ENCODE results near the gene C3orf70. TPM values are rescaled to one million over a fixed set of nuclear protein-coding genes. Genes with fewer than 3 reads are reported as not detected.
"Not testable (repeated sequence)": the region's sequence is repeated elsewhere in the genome, so short reads cannot be mapped to it uniquely, and the experiment has no call there.

C3orf70 gene
- total RNA-seq, 2 experiments from 2014 or later = not detected

DNA sequence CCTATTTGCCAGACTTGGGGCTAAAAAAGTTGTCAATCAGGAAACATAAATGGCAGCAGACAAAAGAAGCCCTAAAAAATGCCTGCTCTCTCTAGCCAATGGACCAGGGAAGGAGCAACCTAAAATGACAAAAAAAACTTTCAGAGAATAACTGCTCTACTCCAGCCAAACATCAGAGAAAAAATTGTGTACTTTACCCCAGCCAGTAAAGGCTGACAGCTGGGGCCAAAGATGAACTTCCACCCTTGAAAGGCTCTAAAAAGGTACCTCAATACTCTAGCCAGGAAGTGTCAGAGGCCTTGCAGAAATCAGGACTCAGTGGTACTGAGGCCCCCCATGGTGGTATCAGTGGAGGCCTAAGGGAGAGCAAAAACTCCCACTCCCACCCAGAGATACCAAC is 18.4 kb downstream of the C3orf70 start:
- H3K27ac Mint-ChIP-seq = no peak overlapping the region
- no peaks in the 10 kb centered on the region for H3K4me1 Mint-ChIP-seq
- H3K27me3 Mint-ChIP-seq = peaks cover 37% of the 10 kb centered on the region
- ATAC-seq (ENCODE audit: low read depth) = no peak
- H3K4me3 Mint-ChIP-seq = no peak overlapping the region
- POLR2A ChIA-PET = no interaction called here
- H3K9me3 Mint-ChIP-seq = no peaks in the 10 kb centered on the region
- DNase-seq = no peak
- H3K36me3 Mint-ChIP-seq = no peaks in the 10 kb centered on the region

DNA sequence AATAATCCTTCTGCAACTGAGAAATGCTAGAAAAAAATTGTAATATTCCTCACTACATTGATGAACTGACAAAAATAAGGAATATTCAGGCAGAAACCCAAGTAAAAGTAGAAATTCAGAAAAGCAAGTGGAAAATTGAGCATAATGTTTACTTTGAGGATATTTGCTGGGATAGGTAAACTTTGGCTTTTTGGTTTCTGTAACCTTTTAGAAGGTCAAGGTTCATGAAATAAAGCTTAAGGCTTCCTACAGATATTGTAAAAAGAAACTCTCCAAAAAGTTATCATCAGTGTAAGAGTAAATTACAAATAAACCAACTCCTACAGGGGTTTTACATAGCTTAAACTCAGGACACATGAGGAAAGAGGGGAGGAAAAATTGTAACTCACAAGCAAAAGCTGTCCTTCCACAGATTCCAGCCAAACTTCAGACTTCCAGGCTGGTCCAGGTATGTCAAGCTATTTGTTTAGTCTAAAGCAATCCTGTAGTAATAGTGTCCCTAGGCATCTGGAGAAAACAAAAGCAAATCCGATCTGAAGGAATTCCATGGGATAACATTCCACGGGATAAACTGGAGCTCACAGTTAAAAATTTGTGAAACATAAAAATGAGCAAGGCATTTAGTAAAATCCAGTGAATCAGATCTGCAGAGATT is 21.1 kb downstream of the C3orf70 start:
- Mint-ChIP-seq H3K27ac (no peak overlapping the region), H3K36me3 (no peaks in the 10 kb centered on the region), H3K9me3 (no peaks in the 10 kb centered on the region), H3K27me3 (peaks cover 24% of the 10 kb centered on the region), H3K4me3 (no peak overlapping the region), H3K4me1 (no peaks in the 10 kb centered on the region)
- DNase-seq (no peak), ATAC-seq (ENCODE audit: low read depth) (no peak)
- POLR2A ChIA-PET = no interaction called here

DNA sequence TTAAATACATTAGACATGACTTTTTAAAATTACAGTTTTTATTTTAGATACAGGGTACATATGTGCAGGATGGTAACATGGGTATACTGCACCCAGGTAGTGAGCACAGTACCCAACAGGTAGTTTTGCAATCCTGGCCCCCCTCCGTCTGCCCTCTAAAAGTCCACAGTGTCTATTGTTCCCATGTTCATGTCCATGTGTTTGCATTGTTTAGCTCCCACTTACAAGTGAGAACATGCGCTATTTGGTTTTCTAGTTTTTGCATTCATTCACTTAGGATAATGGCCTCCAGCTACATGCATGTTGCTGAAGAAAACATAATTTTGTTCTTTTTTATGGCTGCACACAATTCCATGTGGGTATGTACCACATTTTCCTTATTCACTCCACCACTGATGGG is 23.8 kb downstream of the C3orf70 start:
- Mint-ChIP-seq H3K27me3 (peaks cover 21% of the 10 kb centered on the region), H3K27ac (no peak overlapping the region), H3K4me1 (no peaks in the 10 kb centered on the region), H3K4me3 (no peak overlapping the region), H3K9me3 (no peaks in the 10 kb centered on the region), H3K36me3 (no peaks in the 10 kb centered on the region)
- DNase-seq (no peak), ATAC-seq (ENCODE audit: low read depth) (no peak)
- POLR2A ChIA-PET = no interaction called here

DNA sequence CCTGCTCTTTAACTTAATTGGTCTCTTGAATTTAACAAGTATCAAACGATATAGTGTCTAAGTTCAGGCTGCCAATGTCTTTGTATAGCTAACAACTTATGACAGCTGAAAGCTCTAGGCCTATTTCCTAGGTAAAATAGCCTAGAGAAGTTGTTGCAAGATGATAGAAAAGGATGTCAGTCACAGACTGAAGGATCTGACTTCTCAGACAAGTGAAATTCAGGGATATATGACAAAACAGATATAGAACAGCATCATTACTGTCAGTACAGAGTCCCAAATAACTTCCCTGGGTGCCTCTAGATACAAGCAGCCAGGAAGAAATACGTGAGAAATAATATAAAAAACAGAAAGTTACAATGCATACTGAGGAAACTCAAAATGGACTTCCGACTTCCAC is 26.7 kb downstream of the C3orf70 start:
- Mint-ChIP-seq H3K9me3 (no peaks in the 10 kb centered on the region), H3K4me1 (no peaks in the 10 kb centered on the region), H3K27ac (no peak overlapping the region), H3K36me3 (no peaks in the 10 kb centered on the region), H3K4me3 (no peak overlapping the region), H3K27me3 (peaks cover 8% of the 10 kb centered on the region)
- POLR2A ChIA-PET = no interaction called here
- DNase-seq (no peak), ATAC-seq (ENCODE audit: low read depth) (no peak)

DNA sequence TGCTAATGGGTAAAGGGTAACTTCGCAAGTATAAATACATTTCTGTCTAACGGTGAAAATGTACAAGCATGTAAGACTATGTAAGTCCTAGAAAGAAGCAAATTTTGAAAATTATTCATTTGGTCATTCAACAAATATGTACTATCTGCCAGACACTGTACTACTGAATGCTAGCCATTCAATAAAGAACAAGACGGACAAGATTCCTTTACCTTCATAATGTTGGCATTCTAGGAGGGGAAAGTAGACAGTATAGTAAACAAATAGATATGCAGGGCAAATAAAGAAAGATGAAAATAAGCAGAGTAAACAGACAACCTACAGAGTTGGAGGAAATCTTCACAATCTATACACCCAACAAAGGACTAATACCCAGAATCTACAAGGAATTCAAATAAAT is 32.7 kb downstream of the C3orf70 start:
- no peak overlapping the region for H3K4me3 Mint-ChIP-seq
- no peaks in the 10 kb centered on the region for H3K4me1 Mint-ChIP-seq
- POLR2A ChIA-PET = no interaction called here
- H3K9me3 Mint-ChIP-seq = no peaks in the 10 kb centered on the region
- DNase-seq (no peak), ATAC-seq (ENCODE audit: low read depth) (no peak)
- no peaks in the 10 kb centered on the region for H3K36me3 Mint-ChIP-seq
- peaks cover 9% of the 10 kb centered on the region for H3K27me3 Mint-ChIP-seq
- no peak overlapping the region for H3K27ac Mint-ChIP-seq

DNA sequence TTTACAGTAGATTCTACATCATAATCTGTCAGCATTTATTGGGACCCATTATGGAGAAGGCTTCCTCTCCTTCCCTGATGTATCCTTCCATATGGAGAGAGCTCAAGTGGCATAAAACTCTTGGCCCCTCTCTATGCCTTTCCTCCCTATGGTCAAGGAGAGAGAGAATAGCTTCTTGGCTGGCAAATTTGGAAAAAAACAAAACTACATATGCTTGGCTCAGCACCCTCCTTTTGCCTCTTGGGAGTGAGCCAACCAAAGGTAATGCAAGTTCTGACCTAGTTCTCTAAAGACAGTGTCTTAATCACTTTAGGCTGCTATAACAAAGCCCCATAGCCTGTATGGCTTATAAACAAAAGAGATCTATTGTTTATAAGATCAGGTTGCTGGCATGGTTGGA is 37.5 kb downstream of the C3orf70 start:
- no peak overlapping the region for H3K27ac Mint-ChIP-seq
- POLR2A ChIA-PET = no interaction called here

DNA sequence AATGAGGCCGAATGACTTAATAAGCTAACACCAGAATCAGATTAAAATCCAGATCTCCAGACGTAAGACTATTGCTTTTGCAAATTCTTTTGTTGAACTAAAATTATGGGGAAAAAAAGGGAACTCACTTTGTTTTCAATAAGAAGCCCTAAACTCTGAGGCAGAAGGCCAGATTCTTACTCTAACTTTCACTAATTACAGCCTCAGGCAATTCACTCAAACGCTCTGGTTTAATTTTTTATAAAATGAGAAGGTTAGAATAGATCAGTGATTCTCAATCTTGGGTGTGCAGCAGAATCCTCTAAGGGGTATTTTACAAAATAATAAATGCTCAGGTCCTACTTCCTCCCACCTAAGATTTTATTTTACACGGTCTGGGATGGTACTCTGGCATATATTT is 38.1 kb downstream of the C3orf70 start:
- H3K27ac Mint-ChIP-seq = no peak overlapping the region
- no peaks in the 10 kb centered on the region for H3K9me3 Mint-ChIP-seq
- H3K27me3 Mint-ChIP-seq = peaks cover 16% of the 10 kb centered on the region
- H3K36me3 Mint-ChIP-seq = no peaks in the 10 kb centered on the region
- ATAC-seq (ENCODE audit: low read depth) = no peak
- H3K4me1 Mint-ChIP-seq = no peaks in the 10 kb centered on the region
- H3K4me3 Mint-ChIP-seq = no peak overlapping the region
- no peak for DNase-seq
- POLR2A ChIA-PET = no interaction called here

More for the DNA sequence above, 37.5 kb downstream of the C3orf70 start:
- no peaks in the 10 kb centered on the region for H3K9me3 Mint-ChIP-seq
- no peaks in the 10 kb centered on the region for H3K36me3 Mint-ChIP-seq
- H3K4me1 Mint-ChIP-seq = no peaks in the 10 kb centered on the region
- no peak for ATAC-seq (ENCODE audit: low read depth)
- no peak overlapping the region for H3K4me3 Mint-ChIP-seq
- DNase-seq = no peak
- peaks cover 21% of the 10 kb centered on the region for H3K27me3 Mint-ChIP-seq

DNA sequence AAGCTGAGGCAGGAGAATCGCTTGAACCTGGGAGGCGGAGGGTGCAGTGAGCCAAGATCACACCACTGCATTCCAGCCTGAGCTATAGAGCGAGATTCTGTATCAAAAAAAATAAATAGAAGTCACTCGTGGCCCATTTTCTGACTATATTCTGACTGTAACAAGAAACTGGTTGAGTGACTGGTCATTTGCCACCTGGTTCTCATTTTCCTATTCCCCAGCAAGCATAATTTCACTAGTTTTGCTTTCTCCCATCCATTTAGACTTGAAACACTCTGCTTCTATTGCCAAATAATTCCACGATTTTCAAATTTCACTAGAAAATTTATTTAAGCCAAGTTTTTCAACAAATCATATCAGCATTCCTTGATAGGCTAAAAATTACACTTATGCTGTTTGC is 40.7 kb downstream of the C3orf70 start:
- ATAC-seq (ENCODE audit: low read depth) (no peak), DNase-seq (no peak)
- H3K4me1 Mint-ChIP-seq = no peaks in the 10 kb centered on the region
- no peaks in the 10 kb centered on the region for H3K9me3 Mint-ChIP-seq
- no peaks in the 10 kb centered on the region for H3K36me3 Mint-ChIP-seq
- H3K27ac Mint-ChIP-seq = no peak overlapping the region
- no peak overlapping the region for H3K4me3 Mint-ChIP-seq
- peaks cover 16% of the 10 kb centered on the region for H3K27me3 Mint-ChIP-seq
- POLR2A ChIA-PET = no interaction called here

DNA sequence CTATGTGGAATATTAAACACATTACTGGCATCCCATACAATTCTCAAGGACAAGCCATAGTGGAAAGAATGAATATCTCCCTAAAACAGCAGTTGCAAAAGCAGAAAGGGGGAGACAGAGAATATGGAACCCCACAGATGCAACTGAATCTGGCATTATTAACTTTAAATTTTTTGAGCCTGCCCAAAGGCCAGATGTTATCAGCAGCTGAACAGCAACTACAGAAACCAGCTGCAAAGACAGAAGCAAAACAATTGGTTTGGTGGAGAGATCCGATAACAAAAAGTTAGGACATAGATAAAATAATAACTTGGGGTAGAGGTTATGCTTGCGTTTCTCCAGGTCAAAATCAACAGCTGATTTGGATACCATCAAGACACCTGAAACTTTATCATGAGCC is 43.8 kb downstream of the C3orf70 start:
- POLR2A ChIA-PET; DNase-seq; H3K4me1 Mint-ChIP-seq; H3K27ac Mint-ChIP-seq; ATAC-seq (ENCODE audit: low read depth); H3K4me3 Mint-ChIP-seq; H3K9me3 Mint-ChIP-seq; H3K27me3 Mint-ChIP-seq; H3K36me3 Mint-ChIP-seq: not testable (repeated sequence)

DNA sequence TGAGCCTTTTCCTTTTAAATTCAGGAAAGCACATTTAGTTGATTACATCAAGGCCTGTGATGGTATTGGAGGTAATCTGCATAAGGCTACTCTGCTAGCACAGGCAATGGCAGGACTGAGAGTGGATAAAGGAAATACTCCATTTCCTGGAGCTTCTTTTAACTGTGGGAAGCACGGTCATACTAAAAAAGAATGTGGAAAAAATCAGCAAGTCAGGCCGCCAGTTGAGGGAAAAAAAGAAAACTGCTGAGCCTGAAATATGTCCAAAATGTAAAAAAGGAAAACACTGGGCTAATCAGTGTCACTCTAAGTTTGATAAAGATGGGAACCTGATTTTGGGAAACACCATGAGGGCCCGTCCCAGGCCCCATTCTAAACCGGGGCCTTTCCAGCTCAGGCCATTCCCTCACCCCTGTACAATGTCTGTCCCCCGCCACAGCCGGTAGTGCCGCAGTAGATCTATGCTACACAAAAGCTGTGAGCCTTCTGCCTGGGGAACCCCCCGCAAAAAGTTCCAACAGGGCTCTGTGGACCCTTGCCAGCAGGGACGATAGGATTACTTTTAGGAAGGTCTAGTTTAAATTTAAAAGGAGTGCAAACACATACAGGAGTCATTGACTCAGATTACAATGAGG is 46.5 kb downstream of the C3orf70 start:
- DNase-seq; H3K36me3 Mint-ChIP-seq; ATAC-seq (ENCODE audit: low read depth); H3K4me3 Mint-ChIP-seq; H3K4me1 Mint-ChIP-seq; H3K27ac Mint-ChIP-seq; H3K27me3 Mint-ChIP-seq; POLR2A ChIA-PET: not testable (repeated sequence)
- peaks cover 10% of the 10 kb centered on the region for H3K9me3 Mint-ChIP-seq

DNA sequence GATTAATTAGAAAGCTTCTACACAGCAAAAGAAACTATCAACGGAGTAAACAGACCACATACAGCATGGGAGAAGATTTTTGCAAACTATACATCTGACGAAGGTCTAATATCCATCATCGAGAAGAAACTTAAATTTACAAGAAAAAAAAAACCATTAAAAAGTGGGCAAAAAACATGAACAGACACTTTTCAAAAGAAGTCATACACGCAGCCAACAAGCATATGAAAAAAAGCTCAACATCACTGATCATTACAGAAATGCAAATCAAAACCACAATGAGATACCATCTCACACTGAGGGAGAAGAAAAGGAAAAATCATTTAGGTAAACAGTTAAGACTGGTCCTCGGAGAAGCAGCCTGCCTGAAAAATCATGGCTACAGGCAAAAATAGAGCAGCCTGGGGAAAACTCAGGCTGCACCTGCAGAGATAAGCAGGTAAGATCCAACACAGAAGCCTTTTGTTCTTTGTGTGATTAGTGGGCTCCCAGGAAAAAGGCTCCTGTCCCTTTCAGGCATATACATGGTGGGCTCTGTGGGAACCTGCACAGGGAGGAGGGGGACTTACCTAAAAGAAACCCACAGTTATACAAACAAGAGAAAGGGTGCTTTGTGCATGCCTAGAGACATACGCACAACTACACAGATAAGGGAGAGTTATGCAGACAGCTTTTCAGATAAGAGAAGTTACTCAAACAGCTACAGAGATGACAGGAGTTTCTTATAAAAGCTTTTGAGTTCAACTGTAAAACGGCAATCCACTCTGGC is 49.3 kb downstream of the C3orf70 start:
- H3K4me1 Mint-ChIP-seq = no peaks in the 10 kb centered on the region
- H3K36me3 Mint-ChIP-seq = no peaks in the 10 kb centered on the region
- no peak overlapping the region for H3K4me3 Mint-ChIP-seq
- H3K27ac Mint-ChIP-seq = no peak overlapping the region
- H3K9me3 Mint-ChIP-seq = peaks cover 10% of the 10 kb centered on the region
- H3K27me3 Mint-ChIP-seq = peaks cover 21% of the 10 kb centered on the region
- POLR2A ChIA-PET = no interaction called here
- no peak for ATAC-seq (ENCODE audit: low read depth)
- DNase-seq = no peak

DNA sequence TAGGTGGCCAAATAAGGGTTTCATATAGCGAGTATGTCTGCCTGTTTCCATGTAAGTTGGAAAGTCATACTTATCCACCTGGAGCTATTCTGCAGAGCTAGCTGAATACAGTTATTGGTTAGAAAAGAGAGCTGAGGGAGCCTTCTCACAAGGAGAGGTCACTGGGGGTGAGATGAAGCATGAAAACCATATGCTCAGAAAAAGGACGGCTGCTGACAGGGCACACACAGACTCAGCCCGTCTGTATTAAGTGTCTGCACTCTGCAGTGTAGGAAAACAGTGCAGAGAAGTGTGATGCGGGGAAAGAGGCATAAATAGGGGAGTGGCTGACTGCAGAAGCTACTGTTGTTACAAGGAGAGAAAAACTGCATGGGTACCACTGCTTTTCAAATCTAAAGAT is 58.2 kb downstream of the C3orf70 start:
- Mint-ChIP-seq H3K27me3 (peaks cover 13% of the 10 kb centered on the region), H3K4me3 (no peak overlapping the region), H3K36me3 (no peaks in the 10 kb centered on the region), H3K9me3 (no peaks in the 10 kb centered on the region), H3K4me1 (no peaks in the 10 kb centered on the region), H3K27ac (no peak overlapping the region)
- no peak for ATAC-seq (ENCODE audit: low read depth)
- DNase-seq = no peak
- POLR2A ChIA-PET = no interaction called here

DNA sequence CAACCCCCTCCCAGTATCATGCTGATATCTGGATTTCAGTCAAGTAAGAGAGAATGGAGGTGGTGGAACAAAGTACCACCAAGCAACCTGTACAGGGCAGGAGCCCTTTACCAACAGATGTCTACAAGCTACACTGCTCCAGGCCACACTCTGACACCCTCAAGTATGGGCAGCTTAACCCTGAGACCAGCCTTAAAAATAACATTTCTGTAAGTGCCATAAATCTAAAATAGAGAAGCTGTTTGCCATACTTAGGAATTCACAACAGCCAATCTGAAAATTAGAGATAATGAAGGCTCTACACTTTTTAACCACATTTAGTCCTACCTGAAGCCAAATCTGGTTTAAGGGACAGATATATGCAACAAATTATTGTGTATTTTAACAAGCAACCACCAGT is 59.7 kb downstream of the C3orf70 start:
- Mint-ChIP-seq H3K36me3 (no peaks in the 10 kb centered on the region), H3K27ac (no peak overlapping the region), H3K4me3 (no peak overlapping the region), H3K4me1 (no peaks in the 10 kb centered on the region), H3K27me3 (peaks cover 6% of the 10 kb centered on the region), H3K9me3 (no peaks in the 10 kb centered on the region)
- DNase-seq = no peak
- ATAC-seq (ENCODE audit: low read depth) = no peak
- POLR2A ChIA-PET = no interaction called here

DNA sequence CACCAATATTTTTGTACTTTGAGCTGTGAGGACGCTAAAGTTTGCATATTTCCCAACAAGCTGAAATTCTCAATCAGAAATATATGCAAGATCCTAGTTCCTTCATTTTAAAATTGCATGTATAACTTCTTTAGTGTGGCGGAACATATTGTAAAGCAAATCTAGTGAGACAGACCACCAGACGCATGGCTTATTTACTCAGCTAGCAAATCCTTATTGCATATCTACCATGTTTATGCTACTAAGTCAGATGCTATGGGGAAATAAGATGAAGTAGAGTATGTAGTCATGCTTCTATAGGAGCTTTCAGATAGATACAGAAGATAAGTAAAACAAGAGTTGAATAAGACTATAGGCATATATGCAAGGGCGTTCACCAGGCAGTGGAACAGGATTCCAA is 62.0 kb downstream of the C3orf70 start:
- Mint-ChIP-seq H3K4me1 (no peaks in the 10 kb centered on the region), H3K27me3 (peaks cover 6% of the 10 kb centered on the region), H3K27ac (no peak overlapping the region), H3K9me3 (no peaks in the 10 kb centered on the region), H3K4me3 (no peak overlapping the region), H3K36me3 (no peaks in the 10 kb centered on the region)
- ATAC-seq (ENCODE audit: low read depth) (no peak), DNase-seq (no peak)
- POLR2A ChIA-PET = no interaction called here

Measured in activated naive CD8-positive, alpha-beta T cell treated with anti-CD3 and anti-CD28 coated beads, Interleukin-2, amount 10 ng/mL, durations not matched to agents 7 days and 5 days (primary cell).